Memory B cell (primary cell): Measurements from ENCODE around the gene GPR152.

Source experiments
- ATAC-seq: fragments of 150-1000 bp; cut with Tn5 transposase; 2 replicates; pipeline ENCODE4 v1.10.0; 2021; ENCODE audit warnings: low read depth, mild to moderate bottlenecking, moderate library complexity
- DNase-seq, 2 donors: peaks; one replicate each; pipeline ENCODE4 v3.0.0; 2022; ENCODE audit warnings: low spot score in 2 of 2
- H3K27ac Mint-ChIP-seq: one replicate; pipeline ENCODE4 v1.8.0; 2022; ENCODE audit warnings: mild to moderate bottlenecking, moderate library complexity, mixed read lengths
- H3K27me3 Mint-ChIP-seq: one replicate; pipeline ENCODE4 v1.8.0; 2022; ENCODE audit warnings: mixed read lengths
- H3K36me3 Mint-ChIP-seq: one replicate; pipeline ENCODE4 v1.8.0; 2022; ENCODE audit warnings: mild to moderate bottlenecking, mixed read lengths
- H3K4me1 Mint-ChIP-seq: one replicate; pipeline ENCODE4 v1.8.0; 2022; ENCODE audit warnings: mixed read lengths
- H3K4me3 Mint-ChIP-seq: one replicate; pipeline ENCODE4 v1.8.0; 2022; ENCODE audit warnings: mild to moderate bottlenecking, moderate library complexity, mixed read lengths
- H3K9me3 Mint-ChIP-seq: one replicate; pipeline ENCODE4 v1.8.0; 2022; ENCODE audit warnings: mixed read lengths

GPR152 gene

DNA sequence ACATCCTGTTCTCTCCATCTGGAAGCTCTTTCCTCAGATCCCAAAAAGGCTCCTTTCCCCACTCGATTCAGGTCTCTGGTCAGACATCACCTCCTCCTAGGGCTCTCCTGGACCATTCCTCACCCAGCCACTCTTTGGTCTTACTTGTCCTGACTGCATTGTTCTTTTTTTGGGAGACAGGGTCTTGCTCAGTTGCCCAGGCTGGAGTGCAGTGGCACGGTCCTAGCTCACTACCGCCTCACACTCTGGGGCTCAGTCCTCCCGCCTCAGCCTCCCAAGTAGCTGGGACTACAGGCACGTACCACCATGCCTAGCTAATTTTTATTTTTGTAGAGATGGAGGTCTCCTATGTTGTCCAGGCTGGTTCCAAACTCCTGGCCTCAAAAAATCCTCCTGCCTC, 7.0 kb downstream of the GPR152 start:
- Mint-ChIP-seq H3K9me3 (no peaks in the 10 kb centered on the region), H3K36me3 (no peaks in the 10 kb centered on the region), H3K27ac (peak overlapping the region; percentile 97), H3K27me3 (no peaks in the 10 kb centered on the region), H3K4me1 (peaks cover 59% of the 10 kb centered on the region), H3K4me3 (peak overlapping the region; percentile 82)
- ATAC-seq (no peak), DNase-seq (no peak)

DNA sequence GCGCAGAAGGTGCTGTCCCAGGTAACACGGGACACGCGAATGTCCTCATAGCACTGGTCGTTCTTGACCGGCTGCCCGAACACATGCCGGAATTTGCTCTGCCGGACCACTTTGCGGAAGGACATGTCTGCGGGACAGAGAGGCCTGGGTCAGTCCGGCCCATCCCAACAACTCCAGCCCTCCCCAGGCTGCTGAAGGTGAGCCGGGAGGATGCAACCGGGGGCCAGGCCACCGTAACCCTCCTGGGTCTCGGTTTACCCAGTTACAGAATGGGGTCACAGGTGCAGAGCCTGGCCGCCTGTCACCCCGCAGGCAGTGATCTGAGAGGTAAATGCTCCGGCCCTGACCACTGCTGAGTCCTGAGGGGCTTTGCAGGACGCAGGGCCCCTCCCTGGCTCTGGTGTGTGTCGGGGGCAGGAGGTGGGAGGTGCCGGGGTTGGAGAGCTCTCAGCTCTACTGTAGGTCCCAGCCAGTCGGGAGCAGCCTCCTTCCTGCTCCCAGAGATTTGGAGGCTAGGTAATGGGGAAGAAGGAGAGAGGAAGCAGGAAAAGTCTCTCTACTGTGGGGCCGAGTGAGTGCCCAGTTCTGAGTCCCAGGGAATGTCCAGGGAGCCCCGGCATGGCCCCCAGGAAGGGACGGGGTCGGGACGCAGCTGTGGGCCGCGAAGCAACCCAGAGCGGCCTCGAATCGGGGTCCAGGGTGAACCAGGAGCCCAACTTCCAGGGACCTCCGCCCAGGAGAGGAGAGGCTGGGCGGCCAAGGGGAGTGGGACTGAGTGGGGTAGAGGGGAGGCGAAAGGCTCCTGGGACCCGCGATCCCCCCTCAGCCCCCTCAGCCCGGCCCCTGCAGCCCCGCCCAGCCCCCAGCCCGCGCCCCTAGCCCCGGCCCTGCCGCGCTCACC, 9.8 kb downstream of the GPR152 start:
- Mint-ChIP-seq H3K4me3 (peak overlapping the region; percentile 78), H3K4me1 (peaks cover 60% of the 10 kb centered on the region), H3K27ac (peak overlapping the region; percentile 92), H3K27me3 (no peaks in the 10 kb centered on the region), H3K9me3 (no peaks in the 10 kb centered on the region), H3K36me3 (peaks cover 4% of the 10 kb centered on the region)
- ATAC-seq (no peak), DNase-seq (peak in 1 of 2 donors; percentile 34)

DNA sequence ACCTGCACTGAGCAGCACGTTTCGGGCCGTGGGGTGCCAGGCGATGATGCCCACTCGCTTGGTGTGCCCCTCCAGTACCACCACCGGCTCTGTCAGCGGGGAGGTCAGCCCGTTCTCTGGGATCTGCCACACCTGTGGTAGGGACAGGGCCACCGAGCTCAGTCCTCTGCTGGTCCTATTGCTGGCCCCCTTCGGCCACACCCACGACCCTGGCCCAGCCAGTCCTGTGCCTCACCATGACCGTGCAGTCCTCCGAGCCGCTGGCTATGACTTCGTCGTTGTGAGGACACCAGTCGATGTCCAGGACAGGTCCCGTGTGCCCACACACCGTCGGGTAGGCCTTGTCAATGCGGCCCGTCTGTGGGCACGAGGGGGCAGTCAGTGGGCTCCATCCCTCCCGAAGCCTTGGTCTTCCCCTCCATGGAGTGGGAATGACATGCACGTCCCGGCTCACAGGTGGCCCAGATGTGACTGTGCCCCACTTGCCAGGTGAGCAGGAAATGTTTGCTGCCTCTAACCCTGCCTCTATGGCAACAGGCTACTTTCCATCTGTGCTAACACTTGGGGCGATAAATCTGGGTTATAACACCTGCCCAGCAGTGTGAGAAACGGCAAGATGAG, 10.7 kb downstream of the GPR152 start:
- Mint-ChIP-seq H3K27me3 (no peaks in the 10 kb centered on the region), H3K4me1 (peaks cover 58% of the 10 kb centered on the region), H3K36me3 (peaks cover 4% of the 10 kb centered on the region), H3K9me3 (no peaks in the 10 kb centered on the region), H3K27ac (peak overlapping the region; percentile 92), H3K4me3 (peak overlapping the region; percentile 49)
- peak in 1 of 2 donors; percentile 39 for DNase-seq
- peak; percentile 11 for ATAC-seq

DNA sequence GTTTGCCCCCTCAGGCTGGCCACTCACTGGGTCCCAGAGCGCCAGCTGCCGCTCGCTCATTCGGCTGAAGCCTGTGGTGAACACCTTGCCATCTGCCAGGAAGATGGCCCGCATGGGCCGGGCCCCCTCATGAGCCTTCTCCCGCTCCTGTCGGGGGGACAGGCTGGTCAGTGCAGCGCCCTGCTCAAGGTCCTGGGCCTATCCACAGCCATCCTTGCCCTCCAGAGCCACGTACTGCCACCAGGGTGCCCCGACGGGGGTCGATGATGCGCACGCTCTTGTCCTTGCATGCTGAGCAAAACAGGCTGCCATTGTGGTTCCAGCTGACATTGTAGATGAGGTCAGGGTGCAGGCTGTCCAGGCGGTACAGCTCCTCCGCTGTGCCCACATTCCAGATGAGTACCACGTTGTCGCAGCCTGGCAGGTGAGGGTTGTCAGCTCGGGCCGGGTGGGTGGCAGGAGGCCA, 11.4 kb downstream of the GPR152 start:
- H3K9me3 Mint-ChIP-seq: no peaks in the 10 kb centered on the region
- DNase-seq: peak in 1 of 2 donors; percentile 35
- ATAC-seq: no peak
- peak overlapping the region; percentile 58 for H3K4me3 Mint-ChIP-seq
- peaks cover 59% of the 10 kb centered on the region for H3K4me1 Mint-ChIP-seq
- no peaks in the 10 kb centered on the region for H3K27me3 Mint-ChIP-seq
- peaks cover 9% of the 10 kb centered on the region for H3K36me3 Mint-ChIP-seq
- peak overlapping the region; percentile 92 for H3K27ac Mint-ChIP-seq

DNA sequence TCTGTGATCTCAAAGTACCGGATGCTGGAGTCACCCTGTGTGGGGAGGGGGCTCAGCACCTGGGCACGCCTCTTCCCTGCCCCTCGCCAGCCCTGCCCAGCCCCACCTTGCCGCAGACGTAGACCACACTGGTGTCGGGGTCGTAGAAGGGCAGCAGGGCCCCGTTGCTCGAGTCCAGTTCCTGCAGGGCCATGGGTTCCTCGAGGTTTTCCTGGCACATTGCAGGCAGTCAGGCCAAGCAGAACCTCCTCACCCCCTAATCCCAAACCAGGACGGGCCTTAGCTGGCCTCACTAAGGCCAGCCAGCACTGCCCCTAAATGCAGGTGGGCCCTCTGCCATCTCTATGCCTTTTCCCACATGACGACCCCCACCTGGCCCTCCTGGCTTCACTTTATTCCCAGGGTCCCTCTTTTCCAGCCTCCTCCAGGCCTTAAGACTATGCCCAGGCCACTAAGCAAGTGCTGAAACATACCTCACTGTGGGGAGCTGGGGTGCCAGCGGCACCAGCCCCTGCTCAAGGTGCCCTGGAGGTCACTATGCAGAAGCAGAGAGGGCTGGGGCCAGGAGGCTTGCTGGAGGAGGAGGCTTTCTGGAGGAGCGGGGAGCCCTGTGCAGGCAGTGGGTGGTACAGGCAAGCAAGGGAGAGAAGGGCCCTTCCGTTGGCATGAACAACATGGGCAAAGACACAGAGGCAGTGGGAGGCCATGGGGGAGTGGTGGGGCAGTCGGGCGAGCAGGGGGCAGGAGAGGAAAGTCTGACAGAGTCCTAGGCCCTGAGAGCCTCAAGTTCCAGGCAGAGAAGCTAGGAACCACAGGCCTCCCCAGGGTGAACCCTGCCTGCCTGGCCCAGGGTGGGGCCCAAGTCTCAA, 12.1 kb downstream of the GPR152 start:
- Mint-ChIP-seq H3K4me1 (peaks cover 57% of the 10 kb centered on the region), H3K27ac (peak overlapping the region; percentile 92), H3K36me3 (peaks cover 13% of the 10 kb centered on the region), H3K9me3 (no peaks in the 10 kb centered on the region), H3K27me3 (no peaks in the 10 kb centered on the region), H3K4me3 (peak overlapping the region; percentile 76)
- ATAC-seq: no peak
- DNase-seq: peak in 1 of 2 donors; percentile 45

DNA sequence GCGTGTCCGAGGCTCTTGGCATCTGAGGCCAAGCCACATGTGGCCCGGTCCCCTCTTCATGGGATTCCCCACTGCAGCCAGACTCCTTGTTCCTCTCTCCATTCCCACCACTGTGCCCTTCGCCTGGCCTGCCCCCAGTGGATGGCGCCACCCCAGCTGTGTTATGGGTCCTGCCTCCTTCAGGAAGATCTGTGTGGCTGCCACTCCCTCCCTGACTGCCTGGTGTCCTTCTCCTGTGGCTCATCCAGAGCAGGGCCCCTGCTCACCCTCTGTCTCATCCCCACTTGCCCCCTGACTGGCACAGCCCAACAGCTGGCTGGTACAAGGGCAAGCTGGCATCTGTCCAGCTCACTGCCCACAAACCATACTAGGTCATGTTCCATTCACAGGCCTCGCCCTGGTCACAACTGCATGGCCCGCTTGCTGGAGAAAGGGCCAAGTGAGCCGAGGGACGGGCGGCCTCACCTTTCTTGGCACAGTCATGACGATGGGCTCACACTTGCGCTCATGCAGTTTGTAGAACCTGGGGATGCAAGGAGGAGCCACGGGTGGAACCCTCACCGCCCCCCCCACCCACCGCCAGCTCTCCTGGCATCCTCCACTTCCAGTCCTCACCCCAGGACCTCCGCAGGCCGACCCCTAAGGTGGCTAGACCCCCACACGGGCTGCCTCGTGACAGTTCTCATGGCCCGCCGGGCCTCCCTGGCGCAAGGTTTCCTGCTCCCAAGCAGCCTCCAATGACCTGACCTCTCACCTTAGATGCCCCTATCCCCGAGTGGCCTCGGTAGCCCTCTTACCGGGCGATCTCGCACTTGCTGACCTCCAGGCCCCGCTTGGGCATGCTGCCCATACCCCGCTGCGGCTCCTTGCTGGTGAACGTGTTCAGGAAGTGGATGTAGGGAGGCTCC, 13.0 kb downstream of the GPR152 start:
- H3K9me3 Mint-ChIP-seq: no peaks in the 10 kb centered on the region
- H3K36me3 Mint-ChIP-seq: peaks cover 17% of the 10 kb centered on the region
- DNase-seq: no peak
- H3K4me1 Mint-ChIP-seq: peaks cover 52% of the 10 kb centered on the region
- H3K27me3 Mint-ChIP-seq: no peaks in the 10 kb centered on the region
- peak overlapping the region; percentile 92 for H3K27ac Mint-ChIP-seq
- H3K4me3 Mint-ChIP-seq: peak overlapping the region; percentile 93
- ATAC-seq: no peak

DNA sequence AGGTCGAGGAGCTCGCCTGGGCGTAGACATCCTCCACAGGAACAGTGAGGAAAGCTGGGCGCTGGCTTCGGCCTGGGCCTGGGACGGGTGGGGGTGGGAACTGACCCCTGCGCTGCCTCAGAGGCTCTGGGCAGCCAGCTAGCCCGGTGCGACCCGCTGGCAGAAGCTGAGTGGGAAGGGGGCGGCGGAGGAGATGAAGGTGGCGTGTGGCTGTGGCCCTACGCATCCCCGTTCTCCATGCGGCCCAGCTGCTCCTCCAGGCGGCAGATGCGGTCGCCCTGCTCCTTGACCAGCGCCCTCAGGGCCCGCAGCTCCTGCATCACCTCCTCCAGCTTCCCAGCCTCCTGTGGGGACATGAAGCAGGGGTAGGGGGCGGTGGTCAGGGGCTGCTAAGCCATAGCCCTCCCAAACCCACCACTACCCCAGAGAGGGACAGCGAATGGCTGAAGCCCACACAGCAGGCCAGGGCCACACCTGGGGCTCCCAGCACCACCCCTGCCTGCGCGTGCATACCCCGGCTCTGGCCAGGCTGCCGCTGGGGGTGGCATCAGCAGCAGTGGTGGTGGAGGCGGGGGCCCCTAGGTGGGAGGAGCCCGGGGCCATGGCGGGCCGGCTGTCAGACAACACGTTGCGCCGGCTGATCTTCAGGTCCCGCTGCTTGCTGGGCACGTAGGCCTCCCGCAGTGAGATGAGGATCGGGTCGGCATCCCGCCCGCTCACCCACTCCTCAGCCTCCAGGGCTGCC, 14.2 kb downstream of the GPR152 start:
- no peaks in the 10 kb centered on the region for H3K9me3 Mint-ChIP-seq
- peak; percentile 55 for ATAC-seq
- H3K36me3 Mint-ChIP-seq: peaks cover 17% of the 10 kb centered on the region
- peak overlapping the region; percentile 93 for H3K4me3 Mint-ChIP-seq
- no peaks in the 10 kb centered on the region for H3K27me3 Mint-ChIP-seq
- peak; percentile 60 to 65 for DNase-seq
- H3K27ac Mint-ChIP-seq: peak overlapping the region; percentile 92
- H3K4me1 Mint-ChIP-seq: peaks cover 57% of the 10 kb centered on the region

DNA sequence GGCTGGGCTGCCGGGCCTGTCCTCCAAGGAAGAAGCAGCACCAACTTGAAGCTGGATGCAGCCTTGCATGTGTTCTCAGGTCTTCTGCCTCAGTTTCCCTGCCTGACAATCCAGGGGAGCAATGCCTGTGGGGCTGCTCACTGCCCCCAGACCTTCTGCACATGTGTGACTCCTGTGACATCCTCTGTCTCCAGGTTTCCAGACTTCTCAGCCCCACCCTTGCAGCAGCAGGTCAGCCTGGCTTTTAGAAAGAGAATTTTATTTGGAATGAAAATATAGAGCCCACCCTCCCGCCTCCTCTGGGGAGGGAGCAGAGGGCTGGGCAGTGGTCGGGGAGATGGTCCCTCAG, 14.7 kb downstream of the GPR152 start:
- H3K9me3 Mint-ChIP-seq: no peaks in the 10 kb centered on the region
- peaks cover 17% of the 10 kb centered on the region for H3K36me3 Mint-ChIP-seq
- peaks cover 58% of the 10 kb centered on the region for H3K4me1 Mint-ChIP-seq
- H3K27me3 Mint-ChIP-seq: no peaks in the 10 kb centered on the region
- peak overlapping the region; percentile 93 for H3K4me3 Mint-ChIP-seq
- peak overlapping the region; percentile 86 for H3K27ac Mint-ChIP-seq
- ATAC-seq (no peak), DNase-seq (peak in 1 of 2 donors; percentile 41)

DNA sequence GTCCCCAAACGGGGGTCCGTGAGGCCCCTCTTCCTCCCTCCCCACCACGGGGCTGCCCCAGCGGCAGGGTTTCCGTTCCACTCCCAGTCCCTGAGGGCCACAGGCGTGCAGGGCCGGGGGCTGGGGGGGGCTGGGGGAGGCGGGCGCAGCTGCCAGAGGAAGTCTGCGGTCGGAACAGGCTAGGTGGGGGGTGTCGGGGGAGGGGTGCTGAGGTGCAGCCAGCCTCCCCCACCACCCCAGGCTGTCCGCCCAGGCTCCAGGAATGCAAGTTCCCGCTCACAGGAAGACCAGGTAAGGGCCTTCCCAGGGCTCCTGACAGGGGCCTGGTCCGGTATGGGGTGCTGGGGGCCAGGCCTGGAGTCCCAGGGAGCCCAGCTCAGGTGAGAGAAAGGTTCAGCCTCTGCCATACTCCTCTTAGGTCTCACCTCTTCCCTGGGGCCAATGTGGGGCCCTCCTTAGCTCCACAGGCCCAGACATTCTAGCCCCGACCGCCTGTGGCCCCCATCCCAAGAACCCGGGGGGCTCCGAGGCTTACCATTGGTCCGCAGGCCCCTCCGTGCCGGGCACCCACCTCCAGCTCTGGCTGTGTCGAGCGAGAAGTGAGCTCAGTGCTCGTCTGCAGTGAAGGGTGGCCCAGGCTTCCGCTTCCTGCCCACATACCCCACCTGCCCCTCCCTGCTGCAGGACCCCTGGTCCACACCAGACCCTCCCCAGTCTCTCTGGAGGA, 15.3 kb downstream of the GPR152 start, which contains the start of gene PTPRCAP:
PTPRCAP (minus strand) TSS at position 601 of the 727 bp plus-strand sequence; CDS start at position 538, 63 bp downstream.
- peaks cover 17% of the 10 kb centered on the region for H3K36me3 Mint-ChIP-seq
- no peaks in the 10 kb centered on the region for H3K27me3 Mint-ChIP-seq
- peak within 1 kb of the TSS; percentile 93 for H3K4me3 Mint-ChIP-seq
- DNase-seq (peak; percentile 67 to 68), ATAC-seq (peak; percentile 57)
- no peaks in the 10 kb centered on the region for H3K9me3 Mint-ChIP-seq
- H3K27ac Mint-ChIP-seq: peak within 1 kb of the TSS; percentile 92
- peaks cover 54% of the 10 kb centered on the region for H3K4me1 Mint-ChIP-seq

DNA sequence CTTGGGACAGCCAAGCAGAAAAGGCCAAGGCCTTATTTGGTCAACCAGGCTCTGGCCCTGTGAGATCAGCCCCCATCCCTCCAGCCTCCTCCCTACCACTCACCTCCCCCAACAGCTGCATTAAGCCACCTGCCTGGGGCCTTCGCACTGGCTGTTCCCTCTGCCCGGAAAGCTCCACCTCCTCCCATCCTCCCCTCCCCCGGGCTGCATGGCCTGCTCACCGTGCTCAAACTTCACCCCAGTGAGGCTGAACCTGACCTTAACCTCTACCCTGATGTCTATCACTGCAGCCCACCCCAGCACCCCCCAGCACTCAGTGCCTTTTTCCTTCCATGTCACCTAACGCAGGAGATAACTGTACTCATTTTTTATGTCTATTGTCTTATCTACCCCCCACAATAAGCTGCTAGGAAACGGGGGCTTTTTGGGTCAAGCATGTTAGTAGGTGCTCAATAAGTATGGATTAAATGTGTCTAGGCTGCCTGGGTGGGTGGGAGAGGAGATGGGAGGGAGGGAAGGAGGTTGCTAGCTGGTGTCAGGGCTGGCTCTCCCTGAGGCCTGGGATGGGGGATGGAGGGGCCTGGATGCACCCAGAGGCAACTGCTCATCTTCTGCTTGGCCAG, 16.0 kb downstream of the GPR152 start:
- H3K27me3 Mint-ChIP-seq: no peaks in the 10 kb centered on the region
- peak overlapping the region; percentile 86 for H3K27ac Mint-ChIP-seq
- no peaks in the 10 kb centered on the region for H3K9me3 Mint-ChIP-seq
- peaks cover 54% of the 10 kb centered on the region for H3K4me1 Mint-ChIP-seq
- peaks cover 21% of the 10 kb centered on the region for H3K36me3 Mint-ChIP-seq
- H3K4me3 Mint-ChIP-seq: peak overlapping the region; percentile 93
- ATAC-seq (peak; percentile 53), DNase-seq (peak; percentile 58 to 63)

DNA sequence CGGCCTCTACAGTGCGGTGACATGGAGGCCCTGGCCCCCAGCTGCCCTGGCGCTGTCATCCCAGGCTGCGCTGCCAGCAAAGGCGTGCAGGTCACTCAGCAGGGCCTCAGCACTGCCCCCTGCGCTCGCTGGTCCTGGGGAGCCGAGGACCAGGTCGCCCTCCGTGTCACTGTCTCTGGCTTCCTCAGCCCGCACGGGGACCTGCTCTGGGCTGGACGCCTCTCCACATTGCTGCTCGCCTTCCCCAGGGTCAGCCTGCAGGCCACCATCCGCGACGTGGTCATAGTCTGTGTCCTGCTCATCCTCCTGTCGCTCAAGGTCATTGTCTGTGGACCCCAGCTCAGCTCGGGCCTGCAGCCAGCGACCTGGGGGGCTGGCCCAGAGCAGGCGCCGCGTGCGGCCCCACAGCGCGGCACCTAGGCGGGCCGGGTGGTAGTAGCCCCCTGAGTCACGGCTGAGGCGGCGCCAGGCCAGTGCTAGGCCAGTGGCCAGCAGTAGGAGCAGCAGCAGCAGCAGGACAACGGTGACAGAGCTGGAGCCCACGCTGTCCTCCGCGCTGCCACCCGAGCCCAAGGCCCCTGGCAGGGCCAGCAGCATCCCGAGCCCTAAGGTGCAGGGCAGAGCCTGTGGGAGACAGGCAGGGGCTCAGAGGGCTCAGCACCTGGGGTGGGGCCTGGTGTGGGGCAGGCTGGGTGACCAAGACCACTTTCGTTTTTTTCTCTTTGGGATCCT, 16.6 kb downstream of the GPR152 start:
- H3K4me3 Mint-ChIP-seq: peak overlapping the region; percentile 93
- ATAC-seq: peak; percentile 1
- H3K36me3 Mint-ChIP-seq: peaks cover 21% of the 10 kb centered on the region
- H3K27ac Mint-ChIP-seq: peak overlapping the region; percentile 86
- peaks cover 51% of the 10 kb centered on the region for H3K4me1 Mint-ChIP-seq
- DNase-seq: no peak
- H3K9me3 Mint-ChIP-seq: no peaks in the 10 kb centered on the region
- no peaks in the 10 kb centered on the region for H3K27me3 Mint-ChIP-seq
